ENCODE data around the gene DUSP7. TPM values are rescaled to one million over a fixed set of nuclear protein-coding genes. Genes with fewer than 3 reads are reported as not detected.

The DUSP7 gene
- polyA plus RNA-seq, 3 donors = 2.8 to 36.8 (median 3.9) TPM

DNA sequence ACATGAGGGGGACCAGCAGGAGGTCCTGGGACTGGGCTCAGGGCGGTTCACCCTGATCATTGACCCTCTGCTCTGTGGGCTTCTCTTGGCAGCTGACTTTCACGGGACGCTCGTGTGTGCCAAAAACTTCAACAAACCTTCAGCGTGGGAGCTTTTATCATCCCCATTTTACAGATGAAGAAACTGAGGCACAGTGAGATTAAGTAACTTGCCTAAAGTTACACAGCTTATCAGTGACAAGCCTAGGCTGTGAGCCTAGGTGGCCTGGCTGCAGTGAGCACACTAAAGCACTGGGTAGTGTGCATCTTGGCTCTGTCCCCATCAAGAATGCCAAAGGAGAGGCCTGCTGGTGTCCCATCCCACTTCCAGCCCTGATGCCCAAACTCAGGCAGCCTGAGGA is 23.6 kb upstream of the DUSP7 start:
- no peak for DNase-seq

DNA sequence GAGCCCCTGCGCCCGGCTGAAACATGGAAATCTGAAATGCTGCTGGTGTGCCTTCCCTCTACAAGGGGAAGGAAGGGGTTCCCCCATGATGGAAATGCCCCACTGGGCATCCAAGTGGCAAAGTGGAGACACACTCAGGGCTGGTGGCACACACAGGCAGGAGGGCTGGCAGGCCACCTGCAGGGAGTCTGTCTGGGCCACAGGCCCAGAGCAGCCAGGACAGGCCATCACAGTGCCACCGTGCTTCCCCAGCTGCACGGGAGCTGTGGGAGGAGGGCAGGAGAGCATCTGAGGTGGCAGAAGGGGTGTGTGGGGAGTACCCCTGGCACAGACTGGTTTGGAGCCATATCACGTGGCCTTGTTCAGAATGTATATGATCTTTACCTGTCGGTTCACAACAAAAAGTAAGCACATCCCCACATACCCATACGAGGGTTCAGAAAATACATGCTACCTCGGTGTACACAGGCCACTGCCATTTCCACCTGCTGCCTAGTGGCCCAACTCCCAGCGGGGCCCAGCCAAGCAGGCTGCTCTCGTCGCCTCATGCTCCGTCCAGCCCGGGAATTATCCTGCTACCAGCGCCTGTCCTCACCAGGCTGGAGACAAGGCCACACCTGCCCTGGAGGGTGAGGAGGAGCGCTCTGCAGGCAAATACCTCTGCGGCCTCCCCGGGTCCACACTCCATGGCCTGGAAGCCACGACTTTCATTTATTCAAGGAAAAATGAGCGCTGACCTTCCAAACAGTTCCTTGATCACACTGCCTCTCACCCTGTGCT is 22.6 kb upstream of the DUSP7 start:
- Mint-ChIP-seq H3K27ac (peak overlapping the region in 1 of 7 donors; percentile 61), H3K4me1 (peaks cover 12% of the 10 kb centered on the region), H3K4me3 (no peak overlapping the region), H3K36me3 (peaks cover 20 to 55% of the 10 kb centered on the region in 2 donors), H3K9me3 (no peaks in the 10 kb centered on the region), H3K27me3 (ENCODE audit: low read depth in 3 of 3) (peaks cover 0 to 3% (median 0%) of the 10 kb centered on the region in 3 donors)
- H3K27ac ChIP-seq (ENCODE audit: low read depth in 1 of 2, low read length in 2 of 2) = no peak overlapping the region
- no peak overlapping the region for H3K9ac ChIP-seq (ENCODE audit: insufficient read depth, low read length, poor library complexity, severe bottlenecking)
- peaks cover 2 to 17% of the 10 kb centered on the region in 2 donors for H3K36me3 ChIP-seq (replicated peaks in 1 of 2; ENCODE audit: control insufficient read depth in 1 of 2, insufficient read depth in 2 of 2, low read length in 2 of 2)
- no peaks in the 10 kb centered on the region for H3K79me2 ChIP-seq (ENCODE audit: insufficient read depth, low read length)
- H3K4me1 ChIP-seq (ENCODE audit: control insufficient read depth in 1 of 2, insufficient read depth in 2 of 2, low read length in 2 of 2) = peaks cover 0 to 5% of the 10 kb centered on the region in 2 donors
- H2AFZ ChIP-seq (ENCODE audit: insufficient read depth, low read depth, low read length, poor library complexity, severe bottlenecking) = no peak overlapping the region
- intact Hi-C loops (cut with micrococcal nuclease) = no loop called here
- H3K4me3 ChIP-seq (replicated peaks in 1 of 3; ENCODE audit: low read depth in 2 of 3, low read length in 3 of 3) = no peak overlapping the region
- 97% methylated on average over 15 of the region's 19 CpGs for WGBS (ENCODE audit: insufficient coverage)
- H3K4me2 ChIP-seq (replicated peaks; ENCODE audit: extremely low read depth, low read length, poor library complexity, severe bottlenecking) = no peak overlapping the region
- no peaks in the 10 kb centered on the region for H4K20me1 ChIP-seq (ENCODE audit: insufficient read depth, low read length)
- no peaks in the 10 kb centered on the region for H3K27me3 ChIP-seq (ENCODE audit: control insufficient read depth in 2 of 2, insufficient read depth in 2 of 2, low read length in 2 of 2)
- no peak for DNase-seq
- H3K9me3 ChIP-seq (replicated peaks in 1 of 2; ENCODE audit: control insufficient read depth in 1 of 2, insufficient read depth in 1 of 2, low read length in 2 of 2) = no peaks in the 10 kb centered on the region
- TF ChIP-seq, protein P1, sequence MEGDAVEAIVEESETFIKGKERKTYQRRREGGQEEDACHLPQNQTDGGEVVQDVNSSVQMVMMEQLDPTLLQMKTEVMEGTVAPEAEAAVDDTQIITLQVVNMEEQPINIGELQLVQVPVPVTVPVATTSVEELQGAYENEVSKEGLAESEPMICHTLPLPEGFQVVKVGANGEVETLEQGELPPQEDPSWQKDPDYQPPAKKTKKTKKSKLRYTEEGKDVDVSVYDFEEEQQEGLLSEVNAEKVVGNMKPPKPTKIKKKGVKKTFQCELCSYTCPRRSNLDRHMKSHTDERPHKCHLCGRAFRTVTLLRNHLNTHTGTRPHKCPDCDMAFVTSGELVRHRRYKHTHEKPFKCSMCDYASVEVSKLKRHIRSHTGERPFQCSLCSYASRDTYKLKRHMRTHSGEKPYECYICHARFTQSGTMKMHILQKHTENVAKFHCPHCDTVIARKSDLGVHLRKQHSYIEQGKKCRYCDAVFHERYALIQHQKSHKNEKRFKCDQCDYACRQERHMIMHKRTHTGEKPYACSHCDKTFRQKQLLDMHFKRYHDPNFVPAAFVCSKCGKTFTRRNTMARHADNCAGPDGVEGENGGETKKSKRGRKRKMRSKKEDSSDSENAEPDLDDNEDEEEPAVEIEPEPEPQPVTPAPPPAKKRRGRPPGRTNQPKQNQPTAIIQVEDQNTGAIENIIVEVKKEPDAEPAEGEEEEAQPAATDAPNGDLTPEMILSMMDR (IDR thresholded peaks at IDR 0.05) = no peak

More for the DNA sequence above, 23.6 kb upstream of the DUSP7 start:
- no peaks in the 10 kb centered on the region for H3K9me3 ChIP-seq (replicated peaks in 1 of 2; ENCODE audit: control insufficient read depth in 1 of 2, insufficient read depth in 1 of 2, low read length in 2 of 2)
- peaks cover 2 to 8% of the 10 kb centered on the region in 2 donors for H3K36me3 ChIP-seq (replicated peaks in 1 of 2; ENCODE audit: control insufficient read depth in 1 of 2, insufficient read depth in 2 of 2, low read length in 2 of 2)
- no peaks in the 10 kb centered on the region for H3K27me3 ChIP-seq (ENCODE audit: control insufficient read depth in 2 of 2, insufficient read depth in 2 of 2, low read length in 2 of 2)
- H3K79me2 ChIP-seq (ENCODE audit: insufficient read depth, low read length) = no peaks in the 10 kb centered on the region
- Mint-ChIP-seq H3K27me3 (ENCODE audit: low read depth in 3 of 3) (peaks cover 0 to 3% (median 0%) of the 10 kb centered on the region in 3 donors), H3K4me3 (no peak overlapping the region), H3K36me3 (peaks cover 13 to 49% of the 10 kb centered on the region in 2 donors), H3K9me3 (no peaks in the 10 kb centered on the region), H3K27ac (peak overlapping the region in 1 of 7 donors; percentile 50), H3K4me1 (peaks cover 12% of the 10 kb centered on the region)
- intact Hi-C loops (cut with micrococcal nuclease) = no loop called here
- TF ChIP-seq, protein P1 (IDR thresholded peaks at IDR 0.05) = no peak
- H3K4me2 ChIP-seq (replicated peaks; ENCODE audit: extremely low read depth, low read length, poor library complexity, severe bottlenecking) = no peak overlapping the region
- no peak overlapping the region for H3K9ac ChIP-seq (ENCODE audit: insufficient read depth, low read length, poor library complexity, severe bottlenecking)
- peaks cover 0 to 5% of the 10 kb centered on the region in 2 donors for H3K4me1 ChIP-seq (ENCODE audit: control insufficient read depth in 1 of 2, insufficient read depth in 2 of 2, low read length in 2 of 2)
- H3K27ac ChIP-seq (ENCODE audit: low read depth in 1 of 2, low read length in 2 of 2) = no peak overlapping the region
- WGBS (ENCODE audit: insufficient coverage) = 100% methylated on average over 1 of the region's 5 CpGs
- no peak overlapping the region for H2AFZ ChIP-seq (ENCODE audit: insufficient read depth, low read depth, low read length, poor library complexity, severe bottlenecking)
- H4K20me1 ChIP-seq (ENCODE audit: insufficient read depth, low read length) = no peaks in the 10 kb centered on the region
- H3K4me3 ChIP-seq (replicated peaks in 1 of 3; ENCODE audit: low read depth in 2 of 3, low read length in 3 of 3) = no peak overlapping the region
